ENCODE measurements around the gene TMEM158. TPM values are rescaled to one million over a fixed set of nuclear protein-coding genes. Genes with fewer than 3 reads are reported as not detected.

TMEM158 gene
- total RNA-seq, 1 donor from 2014 or later: 14.1 TPM

DNA sequence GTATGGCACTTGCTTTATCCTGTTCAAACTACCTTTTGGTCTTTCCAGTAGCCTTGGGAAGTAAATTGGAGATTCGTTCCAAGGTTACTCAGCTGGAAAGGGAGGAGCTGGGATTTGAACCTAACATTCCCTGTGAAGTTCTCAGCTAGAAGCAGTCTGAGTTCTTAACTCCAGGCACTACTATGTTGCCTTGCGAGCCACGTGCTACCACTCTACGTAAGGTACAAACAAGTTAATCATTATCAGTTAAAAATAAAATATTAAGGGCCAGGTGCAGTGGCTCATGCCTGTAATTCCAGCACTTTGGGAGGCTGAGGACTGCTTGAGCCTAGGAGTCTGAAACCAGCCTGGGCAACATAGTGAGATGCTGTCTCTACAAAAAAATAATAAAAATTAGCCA is 49.2 kb downstream of the TMEM158 start:
- H3K27ac Mint-ChIP-seq (ENCODE audit: unreplicated experiment): no peak overlapping the region

More for the DNA sequence above, 49.2 kb downstream of the TMEM158 start:
- Histone ChIP-seq H3K79me2 (ENCODE audit: insufficient read depth, low read length) (no peaks in the 10 kb centered on the region), H3K9me3 (ENCODE audit: insufficient read depth, low read depth, low read length) (no peaks in the 10 kb centered on the region), H3K27me3 (ENCODE audit: insufficient read depth, low read length) (no peaks in the 10 kb centered on the region), H2AFZ (ENCODE audit: low read depth, low read length) (no peak overlapping the region), H3K27ac (ENCODE audit: low read depth, low read length) (no peak overlapping the region), H3K4me2 (ENCODE audit: low read length) (no peak overlapping the region), H3K36me3 (ENCODE audit: insufficient read depth, low read length) (no peaks in the 10 kb centered on the region), H3K9ac (ENCODE audit: low read length) (no peak overlapping the region), H3K4me1 (ENCODE audit: insufficient read depth, low read length) (peaks cover 22% of the 10 kb centered on the region), H4K20me1 (ENCODE audit: insufficient read depth, low read length) (no peaks in the 10 kb centered on the region), H3K4me3 (ENCODE audit: insufficient read depth, low read depth, low read length) (no peak overlapping the region)
- Mint-ChIP-seq H3K4me1 (ENCODE audit: low read depth, unreplicated experiment) (peaks cover 17% of the 10 kb centered on the region), H3K36me3 (ENCODE audit: low read depth, unreplicated experiment) (no peaks in the 10 kb centered on the region), H3K27me3 (ENCODE audit: low read depth, unreplicated experiment) (peaks cover 21% of the 10 kb centered on the region), H3K4me3 (ENCODE audit: unreplicated experiment) (no peak overlapping the region), H3K9me3 (ENCODE audit: unreplicated experiment) (peaks cover 3% of the 10 kb centered on the region)
- TF ChIP-seq EZH2 (IDR thresholded peaks at IDR 0.05; ENCODE audit: insufficient read depth, low read length): no peak
- TF ChIP-seq, protein P1, sequence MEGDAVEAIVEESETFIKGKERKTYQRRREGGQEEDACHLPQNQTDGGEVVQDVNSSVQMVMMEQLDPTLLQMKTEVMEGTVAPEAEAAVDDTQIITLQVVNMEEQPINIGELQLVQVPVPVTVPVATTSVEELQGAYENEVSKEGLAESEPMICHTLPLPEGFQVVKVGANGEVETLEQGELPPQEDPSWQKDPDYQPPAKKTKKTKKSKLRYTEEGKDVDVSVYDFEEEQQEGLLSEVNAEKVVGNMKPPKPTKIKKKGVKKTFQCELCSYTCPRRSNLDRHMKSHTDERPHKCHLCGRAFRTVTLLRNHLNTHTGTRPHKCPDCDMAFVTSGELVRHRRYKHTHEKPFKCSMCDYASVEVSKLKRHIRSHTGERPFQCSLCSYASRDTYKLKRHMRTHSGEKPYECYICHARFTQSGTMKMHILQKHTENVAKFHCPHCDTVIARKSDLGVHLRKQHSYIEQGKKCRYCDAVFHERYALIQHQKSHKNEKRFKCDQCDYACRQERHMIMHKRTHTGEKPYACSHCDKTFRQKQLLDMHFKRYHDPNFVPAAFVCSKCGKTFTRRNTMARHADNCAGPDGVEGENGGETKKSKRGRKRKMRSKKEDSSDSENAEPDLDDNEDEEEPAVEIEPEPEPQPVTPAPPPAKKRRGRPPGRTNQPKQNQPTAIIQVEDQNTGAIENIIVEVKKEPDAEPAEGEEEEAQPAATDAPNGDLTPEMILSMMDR (IDR thresholded peaks at IDR 0.05; ENCODE audit: insufficient read depth, low read depth, low read length): no peak
- FAIRE-seq: no peak
- no peak for DNase-seq (ENCODE audit: low read depth)

Other genes starting within 250 kb of the TMEM158 start
- gene CLEC3B, start 200.0 kb downstream of the TMEM158 start, total RNA-seq: 0.32 TPM in 1 of 2 replicates, not detected in the other
- gene CDCP1, start 79.9 kb downstream of the TMEM158 start, total RNA-seq: 4.2 and 6.8 TPM in 2 replicates
- gene LARS2, start 162.3 kb upstream of the TMEM158 start, total RNA-seq: 19.2 and 20.8 TPM in 2 replicates